Gastroesophageal sphincter (tissue), 4 donors: Measurements from ENCODE around the gene RPL3. TPM values are rescaled to one million over a fixed set of nuclear protein-coding genes. Genes with fewer than 3 reads are reported as not detected.

ENCODE experiments used
- ATAC-seq: fragments of 150-250 bp; one replicate; pipeline ENCODE4 v1.9.1; 2016; ENCODE audit warnings: mild to moderate bottlenecking, moderate library complexity
- H3K27ac ChIP-seq, 4 donors: fragments of 200-600 bp; sonication (generic) in 3 of 4; 1 replicate in 3 of 4; 2 replicates in 1 of 4; pipeline ENCODE4 v1.5.1; 2016 to 2019
- H3K27me3 ChIP-seq: fragments of 200-600 bp; sonication (generic); one replicate; pipeline ENCODE4 v1.5.1; 2019
- H3K36me3 ChIP-seq, 2 donors: fragments of 200-600 bp; sonication (generic); one replicate each; pipeline ENCODE4 v1.5.1; 2019; ENCODE audit warnings: control low read depth in 1 of 2
- H3K4me1 ChIP-seq, 3 donors: fragments of 200-600 bp; sonication (generic); 1 replicate in 2 of 3; 2 replicates in 1 of 3; pipeline ENCODE4 v1.5.1; 2016 to 2019; ENCODE audit warnings: control low read depth in 2 of 3
- H3K4me3 ChIP-seq, 2 donors: fragments of 200-600 bp; sonication (generic); one replicate each; pipeline ENCODE4 v1.5.1; 2019; ENCODE audit warnings: mild to moderate bottlenecking in 1 of 2, moderate library complexity in 1 of 2
- H3K9me3 ChIP-seq, 3 donors: fragments of 200-600 bp; sonication (generic); one replicate each; pipeline ENCODE4 v1.5.1; 2017 to 2019; ENCODE audit warnings: control low read depth in 2 of 3
- CTCF ChIP-seq, 4 experiments: fragments of 200-600 bp in 2 of 4; fragments of 450-650 bp in 2 of 4; sonication (generic) in 1 of 4; IDR thresholded peaks; one replicate each; pipeline ENCODE4 v1.5.1; 2017 to 2019; ENCODE audit warnings: antibody characterized with exemption in 4 of 4, mild to moderate bottlenecking in 2 of 4, moderate library complexity in 2 of 4
- EP300 ChIP-seq: sonication (generic); formaldehyde crosslinking; IDR thresholded peaks from one replicate; pipeline ENCODE4 v1.6.1; 2017; ENCODE audit warnings: antibody characterized with exemption, mild to moderate bottlenecking
- POLR2A ChIP-seq, 2 donors: fragments of 450-650 bp; IDR thresholded peaks; one replicate each; pipeline ENCODE4 v1.6.1; 2017; ENCODE audit warnings: antibody characterized with exemption in 2 of 2, mild to moderate bottlenecking in 2 of 2, moderate library complexity in 1 of 2
- POLR2AphosphoS5 ChIP-seq: sonication (generic); formaldehyde crosslinking; IDR thresholded peaks from one replicate; pipeline ENCODE4 v1.6.1; 2017; ENCODE audit warnings: antibody characterized with exemption
- WGBS, 2 donors: methylation state at CpG; one replicate each; pipeline ENCODE4 v1.1.5; 2018; ENCODE audit warnings: low coverage in 1 of 2; 5-methylcytosine and 5-hydroxymethylcytosine counted together
- total RNA-seq, 4 donors: library from RNA; depleted of rRNA; stranded (reverse); fragments of >200 nt; gene quantifications; one replicate each; pipeline ENCODE4 v1.1.0, GENCODE V29; 2016

The RPL3 gene
- 1,000 to 10,000 TPM; 1,539 to 2,425 (median 1,793) TPM for total RNA-seq

GRCh38 chr22:39319284-39320022 is at the start of gene RPL3:
RPL3 (minus strand) TSS chr22:39319623; CDS start chr22:39319597, 26 bp downstream.
- Histone ChIP-seq H3K4me3 (peak within 1 kb of the TSS; percentile 49 to 79), H3K27ac (peak within 1 kb of the TSS; percentile 85 to 98 (median 94)), H3K4me1 (peaks cover 0 to 49% (median 31%) of the 10 kb centered on the region in 3 donors), H3K36me3 (peaks cover 2 to 38% of the 10 kb centered on the region in 2 donors), H3K9me3 (no peaks in the 10 kb centered on the region), H3K27me3 (no peaks in the 10 kb centered on the region)
- TF ChIP-seq POLR2A (IDR thresholded peaks at IDR 0.05) (peak; percentile 98 to 99), POLR2AphosphoS5 (peak; percentile 99), CTCF (IDR thresholded peaks at IDR 0.05) (peak in 3 of 4 experiments; percentile 27 to 55 (median 30)), EP300 (no peak)
- 0% methylated on average over 5 to 6 of the region's 65 CpGs for WGBS, 2 donors
- ATAC-seq = peak; percentile 93

GRCh38 chr22:39369186-39369585 is 49.8 kb upstream of the RPL3 start:
- TF ChIP-seq POLR2A (IDR thresholded peaks at IDR 0.05) (no peak), EP300 (no peak), CTCF (IDR thresholded peaks at IDR 0.05) (no peak), POLR2AphosphoS5 (no peak)
- H3K27ac ChIP-seq = no peak overlapping the region
- no peaks in the 10 kb centered on the region for H3K27me3 ChIP-seq
- H3K36me3 ChIP-seq = no peaks in the 10 kb centered on the region
- H3K9me3 ChIP-seq = peaks cover 0 to 6% (median 0%) of the 10 kb centered on the region in 3 donors
- 75 to 78% methylated on average over 3 to 4 of the region's 6 CpGs for WGBS, 2 donors
- peaks cover 0 to 13% (median 0%) of the 10 kb centered on the region in 3 donors for H3K4me1 ChIP-seq
- ATAC-seq = no peak
- no peak overlapping the region for H3K4me3 ChIP-seq

GRCh38 chr22:39368461-39368911 is 49.1 kb upstream of the RPL3 start:
- H3K27ac ChIP-seq = no peak overlapping the region
- WGBS, 2 donors = 89% methylated on average over 6 of the region's 9 CpGs; no CpG with 5 or more reads in 1 of the 2 donors
- H3K9me3 ChIP-seq = peaks cover 0 to 6% (median 0%) of the 10 kb centered on the region in 3 donors
- H3K27me3 ChIP-seq = no peaks in the 10 kb centered on the region
- no peak for TF ChIP-seq EP300
- TF ChIP-seq CTCF (IDR thresholded peaks at IDR 0.05) = no peak
- TF ChIP-seq POLR2A (IDR thresholded peaks at IDR 0.05) = no peak
- TF ChIP-seq POLR2AphosphoS5 = no peak
- ATAC-seq = no peak
- H3K36me3 ChIP-seq = no peaks in the 10 kb centered on the region
- H3K4me1 ChIP-seq = peaks cover 0 to 20% (median 0%) of the 10 kb centered on the region in 3 donors
- no peak overlapping the region for H3K4me3 ChIP-seq

DNA sequence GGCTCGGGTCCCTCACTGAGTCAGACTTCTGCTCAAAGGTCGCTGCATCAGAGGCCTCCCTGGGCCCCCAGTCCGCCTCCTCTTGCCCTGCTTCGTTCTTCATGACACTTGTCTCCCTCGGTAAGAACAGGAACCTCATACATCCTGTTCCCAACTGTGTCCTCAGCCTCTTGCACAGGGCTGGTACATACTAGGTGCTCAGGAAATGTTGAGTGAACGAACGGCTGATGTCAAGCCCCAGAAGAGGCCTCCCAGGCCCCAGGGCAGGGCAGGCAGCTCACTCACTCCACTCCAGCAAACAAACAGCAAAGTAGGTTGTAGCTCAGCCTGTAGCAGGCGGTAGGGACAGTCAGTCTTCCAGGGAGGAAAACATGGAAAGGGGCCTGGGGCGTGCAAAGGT is 47.6 kb upstream of the RPL3 start:
- no peaks in the 10 kb centered on the region for H3K27me3 ChIP-seq
- no peak overlapping the region for H3K27ac ChIP-seq
- peaks cover 0 to 28% (median 0%) of the 10 kb centered on the region in 3 donors for H3K4me1 ChIP-seq
- TF ChIP-seq POLR2A (IDR thresholded peaks at IDR 0.05) (no peak), EP300 (no peak), CTCF (IDR thresholded peaks at IDR 0.05) (no peak), POLR2AphosphoS5 (no peak)
- 80 to 84% methylated on average over 1 to 6 of the region's 9 CpGs for WGBS, 2 donors
- H3K4me3 ChIP-seq = no peak overlapping the region
- H3K9me3 ChIP-seq = peaks cover 0 to 6% (median 0%) of the 10 kb centered on the region in 3 donors
- no peaks in the 10 kb centered on the region for H3K36me3 ChIP-seq
- ATAC-seq = no peak

GRCh38 chr22:39365492-39365780 is 46.0 kb upstream of the RPL3 start:
- no peaks in the 10 kb centered on the region for H3K36me3 ChIP-seq
- no peaks in the 10 kb centered on the region for H3K9me3 ChIP-seq
- peaks cover 0 to 28% (median 0%) of the 10 kb centered on the region in 3 donors for H3K4me1 ChIP-seq
- WGBS, 2 donors = 94 to 100% methylated on average over 2 to 3 of the region's 3 CpGs
- no peak overlapping the region for H3K4me3 ChIP-seq
- TF ChIP-seq POLR2AphosphoS5 (no peak), POLR2A (IDR thresholded peaks at IDR 0.05) (no peak), EP300 (no peak), CTCF (IDR thresholded peaks at IDR 0.05) (no peak)
- H3K27me3 ChIP-seq = no peaks in the 10 kb centered on the region
- no peak overlapping the region for H3K27ac ChIP-seq
- no peak for ATAC-seq
